Fibroblast of peridontal ligament (primary cell): ENCODE results near the gene SHC2.
"Not testable (repeated sequence)": the region's sequence is repeated elsewhere in the genome, so short reads cannot be mapped to it uniquely, and the experiment has no call there.

Experiments
- DNase-seq: peaks from one replicate; pipeline ENCODE4 v3.0.0-alpha.2; 2010; ENCODE audit errors: extremely low read depth

The SHC2 gene

DNA sequence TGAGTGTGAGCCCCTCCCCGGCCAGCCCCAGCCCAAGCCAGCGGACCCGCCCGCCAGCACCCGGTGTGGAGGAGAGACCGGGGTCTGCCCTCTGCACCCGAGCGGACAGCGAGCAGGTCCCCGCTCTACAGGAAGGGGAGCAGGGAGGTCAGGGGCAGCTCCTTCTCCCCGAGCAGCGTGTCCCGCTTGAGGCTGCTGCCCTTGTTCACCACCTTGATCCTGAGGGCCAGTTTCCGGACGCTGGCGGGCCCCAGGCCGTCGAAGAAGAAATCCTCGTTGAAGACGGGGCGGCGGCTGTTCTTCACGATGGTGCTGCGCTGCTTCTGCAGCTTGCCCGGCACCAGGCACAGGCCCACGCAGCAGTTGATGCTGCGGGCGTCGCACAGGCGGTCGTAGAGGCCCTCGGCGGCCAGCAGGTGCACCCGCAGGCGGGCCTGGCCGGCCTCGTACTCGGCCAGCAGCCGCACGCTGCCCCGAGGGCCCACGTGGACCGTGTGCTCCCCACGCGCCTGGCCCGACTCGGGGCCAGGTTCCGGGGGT, 53.8 kb downstream of the SHC2 start:
- DNase-seq = no peak

DNA sequence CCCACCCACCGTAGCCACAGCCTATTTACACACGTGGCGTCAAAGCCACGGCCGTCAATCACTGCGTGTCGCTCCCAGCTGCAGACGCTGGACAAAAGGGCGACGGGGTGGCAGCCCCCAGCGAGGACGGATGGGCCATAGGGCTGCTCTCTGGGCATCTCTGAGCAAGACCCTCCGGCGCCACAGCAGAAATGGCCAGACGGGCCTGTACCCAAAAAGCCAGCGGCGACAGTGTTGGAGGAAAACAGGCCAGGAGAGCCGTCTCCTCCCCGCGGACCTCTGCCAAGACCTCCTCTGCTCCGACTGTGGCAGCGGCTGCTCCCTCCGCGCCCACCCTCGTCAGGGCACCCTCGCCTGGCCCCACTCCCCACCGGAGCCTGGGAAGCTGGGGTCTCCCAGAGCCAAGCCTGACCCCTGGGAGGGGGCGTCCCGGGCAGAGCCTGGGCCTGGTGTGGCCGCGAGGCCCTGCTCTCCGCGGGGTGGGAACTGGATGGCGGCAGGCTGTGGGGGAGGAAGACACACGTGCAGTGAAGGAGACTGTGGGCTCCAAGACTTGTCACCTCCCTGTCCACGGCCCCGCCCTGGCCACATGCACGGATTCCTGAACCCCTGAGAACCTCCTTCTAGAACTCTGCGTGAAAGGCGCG, 54.6 kb downstream of the SHC2 start:
- no peak for DNase-seq

DNA sequence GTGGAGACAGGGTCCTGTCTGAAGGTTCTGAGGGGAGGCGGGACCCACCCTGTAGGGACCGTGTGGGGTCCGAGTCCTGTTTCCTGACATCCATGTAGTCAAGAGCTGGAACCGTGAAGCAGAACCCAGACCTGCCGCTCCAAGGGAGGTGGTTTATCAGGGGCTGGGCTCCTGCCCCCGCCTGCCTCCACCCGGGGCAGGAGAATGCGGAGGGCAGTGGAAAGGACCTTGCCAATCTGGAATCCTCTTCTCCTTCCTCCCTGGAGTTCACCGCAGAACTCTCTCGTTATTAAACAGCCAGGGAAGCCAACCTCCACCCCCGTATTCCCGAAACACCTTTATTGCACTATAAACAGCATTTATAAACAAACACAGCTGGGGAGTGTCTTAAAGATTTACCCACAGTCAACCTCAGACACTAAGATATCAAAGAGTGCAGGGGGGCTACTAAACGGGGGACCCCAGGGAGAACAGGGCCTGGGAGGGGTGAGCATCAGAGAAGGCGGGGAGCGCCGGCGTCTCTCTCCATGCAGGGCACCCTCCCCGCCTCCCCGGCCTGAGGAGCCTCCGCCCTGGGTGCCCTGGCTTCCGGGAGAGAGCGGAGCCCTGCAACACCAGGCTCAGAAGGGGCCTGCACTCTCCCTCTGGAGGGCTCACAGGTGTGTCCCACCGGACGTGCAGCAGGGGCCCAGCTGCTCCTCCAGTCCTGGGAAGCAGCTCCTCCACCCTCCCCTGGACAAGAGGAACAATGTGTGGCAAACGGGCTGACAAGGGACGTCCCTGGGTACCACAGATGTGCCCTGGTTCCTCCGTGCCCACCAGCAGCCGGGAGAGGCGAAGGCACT, 55.5 kb downstream of the SHC2 start:
- no peak for DNase-seq

DNA sequence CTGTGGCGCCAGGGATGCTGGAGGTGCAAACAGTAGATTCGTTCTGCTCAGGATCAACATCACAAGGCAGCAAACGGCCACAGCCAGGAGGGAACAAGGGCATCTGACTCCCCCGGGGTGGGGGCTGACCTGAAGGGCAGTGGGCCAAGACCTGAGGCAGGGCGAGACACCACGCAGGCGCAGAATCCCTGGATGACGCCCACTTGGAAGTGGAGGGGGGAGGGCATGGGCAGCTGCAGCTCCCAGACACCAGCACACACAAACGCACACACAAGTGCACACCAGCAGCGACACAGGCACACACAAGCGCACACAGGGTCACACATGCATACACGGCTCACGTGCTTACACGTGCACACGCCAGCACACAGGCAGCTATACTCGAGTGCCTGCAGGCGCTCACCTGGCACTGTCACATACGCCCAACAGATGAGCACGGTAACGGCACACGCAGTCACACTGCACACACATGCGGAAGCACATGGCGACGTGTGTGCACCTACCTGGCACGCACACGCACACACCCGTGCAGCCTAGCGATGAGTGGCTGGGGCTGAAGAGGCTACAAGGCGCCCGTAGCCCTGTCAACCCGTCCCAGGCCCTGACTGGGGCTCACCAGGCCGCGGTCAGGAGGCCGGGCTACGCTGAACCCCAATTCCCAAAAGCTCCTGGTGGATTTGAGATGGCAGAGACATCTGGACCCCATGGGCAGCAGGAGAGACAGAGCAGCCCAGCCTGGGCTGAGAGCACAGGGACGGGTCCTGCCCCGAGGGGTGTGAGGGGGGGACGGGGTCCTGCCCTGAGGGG, 57.4 kb downstream of the SHC2 start:
- no peak for DNase-seq

DNA sequence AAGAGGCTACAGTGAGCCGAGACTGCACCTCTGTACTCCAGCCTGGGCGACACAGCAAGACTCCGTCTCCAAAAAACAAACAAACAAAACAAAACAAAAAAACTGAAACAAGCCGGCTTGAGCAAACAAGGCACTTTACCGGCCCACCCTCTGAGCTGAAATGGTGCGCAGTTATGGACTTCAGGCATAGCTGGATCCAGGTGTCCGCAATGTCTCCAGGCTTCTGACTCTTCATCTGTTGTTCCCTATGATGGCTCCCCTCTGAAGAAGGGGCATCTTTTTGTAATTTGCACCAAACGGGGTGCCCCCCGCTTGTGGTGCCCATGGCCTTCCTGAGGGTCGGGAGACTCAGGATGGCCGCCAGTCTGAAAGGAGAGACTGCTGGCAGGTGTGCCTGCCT, 58.0 kb downstream of the SHC2 start:
- no peak for DNase-seq

DNA sequence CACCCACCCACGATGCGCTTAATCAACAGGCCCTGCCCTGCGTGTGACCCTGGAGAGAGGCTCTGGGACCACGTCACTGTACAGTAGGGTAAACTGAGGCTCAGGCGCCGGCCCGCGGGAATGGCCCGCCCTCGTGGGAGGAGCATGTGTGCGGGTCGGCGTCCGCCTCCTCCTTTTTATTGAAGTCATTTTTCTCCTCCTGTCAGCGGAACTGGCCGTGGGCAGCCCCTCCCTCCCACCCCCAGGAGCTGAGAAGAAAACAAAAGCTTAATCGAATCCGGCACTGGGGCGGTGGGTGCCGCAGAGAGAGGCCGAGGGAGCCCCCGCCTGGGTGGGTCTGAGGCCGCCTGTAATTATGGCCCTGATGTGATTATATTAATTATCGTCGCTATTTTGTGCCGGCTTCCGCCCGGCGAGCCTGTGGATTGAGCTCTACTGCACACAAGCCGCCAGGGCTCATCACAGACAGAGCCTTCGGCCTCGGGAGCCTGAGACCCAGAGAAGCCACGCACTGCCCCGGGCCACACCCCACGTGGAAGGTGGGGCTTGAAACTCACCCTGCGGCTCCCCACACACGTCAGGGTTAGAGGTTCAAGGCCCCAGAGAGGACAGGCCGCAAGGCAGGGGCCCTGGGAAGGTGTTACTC, 58.8 kb downstream of the SHC2 start:
- no peak for DNase-seq

DNA sequence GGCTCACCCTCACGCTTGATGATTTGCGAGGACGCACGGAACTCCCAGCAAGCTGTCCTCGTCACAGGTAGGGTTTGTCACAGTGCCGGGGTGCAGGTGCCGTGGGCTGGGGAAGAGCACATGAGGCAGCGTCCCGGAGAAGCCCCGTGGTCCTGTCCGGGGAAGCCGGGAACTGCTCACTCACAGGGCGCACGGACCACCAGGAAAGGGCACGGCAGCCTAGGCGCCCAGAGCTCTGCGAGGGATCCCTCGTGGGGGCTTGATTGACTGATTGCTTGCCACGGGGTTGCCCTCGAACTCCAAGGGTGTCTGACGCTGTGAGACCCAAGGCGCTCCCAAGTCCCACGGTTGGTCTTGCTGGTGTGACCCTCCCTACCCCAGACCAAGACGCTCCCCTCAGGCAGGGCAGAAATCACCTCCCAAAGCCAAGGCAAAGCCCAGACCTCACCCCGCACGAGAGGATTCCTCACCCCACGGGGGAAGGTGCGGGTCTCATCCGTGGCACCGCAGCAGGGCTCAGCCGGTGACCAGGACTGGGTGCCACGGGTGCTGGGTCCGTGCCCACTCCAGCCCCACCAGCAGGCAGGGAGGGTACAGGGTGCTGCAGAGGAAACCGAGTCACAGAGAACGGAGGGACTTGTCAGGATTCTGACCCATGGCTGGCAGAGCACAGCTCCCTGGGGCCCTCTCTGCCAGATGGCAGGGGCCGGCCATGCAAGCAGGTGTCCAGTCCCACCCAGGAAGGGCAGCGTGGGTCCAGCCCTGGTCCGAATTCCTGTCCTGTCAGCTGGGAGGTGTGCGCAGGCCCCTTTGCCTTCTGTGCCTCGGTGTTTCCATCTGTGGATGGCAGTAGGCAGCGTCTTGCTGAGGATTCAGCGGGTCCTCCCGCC, 59.6 kb downstream of the SHC2 start:
- DNase-seq = no peak

DNA sequence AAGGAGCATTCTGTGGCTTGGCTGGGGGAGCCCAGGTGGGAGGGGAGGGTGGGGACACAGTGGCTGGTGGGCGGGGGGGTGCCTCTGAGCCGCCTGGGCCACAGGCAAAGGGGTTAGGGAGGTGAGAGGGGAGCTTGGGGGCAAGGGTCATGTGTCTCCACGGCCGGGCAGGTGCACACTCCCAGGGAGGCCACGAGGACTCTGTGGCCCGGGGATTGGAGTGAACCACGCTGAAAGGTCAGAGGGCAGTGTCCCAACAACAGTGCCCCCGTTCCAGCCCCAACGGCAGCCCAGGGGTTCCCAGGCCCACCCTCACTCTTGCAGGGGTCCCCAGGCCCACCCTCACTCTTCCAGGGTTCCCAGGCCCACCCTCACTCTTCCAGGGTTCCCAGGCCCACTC, 61.5 kb downstream of the SHC2 start:
- no peak for DNase-seq

DNA sequence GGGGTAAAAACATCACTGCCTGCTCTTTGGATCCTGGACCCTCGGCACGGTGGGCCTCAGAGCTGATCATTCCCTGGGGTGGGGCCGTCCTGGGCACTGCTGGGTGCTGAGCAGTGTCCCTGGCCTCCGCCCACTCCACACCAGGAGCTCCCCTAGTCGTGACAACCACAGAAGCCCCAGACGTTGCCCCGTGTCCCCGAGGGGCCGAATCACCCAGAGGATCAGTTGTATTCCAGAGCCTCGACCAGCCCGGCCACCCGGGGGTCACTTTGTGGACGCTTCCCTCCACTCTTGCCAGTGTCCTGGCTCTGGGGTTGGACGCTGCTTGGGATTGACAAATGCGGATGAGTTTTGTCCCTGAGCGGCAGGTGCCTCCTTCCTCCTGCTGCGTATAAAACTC, 62.1 kb downstream of the SHC2 start:
- no peak for DNase-seq

DNA sequence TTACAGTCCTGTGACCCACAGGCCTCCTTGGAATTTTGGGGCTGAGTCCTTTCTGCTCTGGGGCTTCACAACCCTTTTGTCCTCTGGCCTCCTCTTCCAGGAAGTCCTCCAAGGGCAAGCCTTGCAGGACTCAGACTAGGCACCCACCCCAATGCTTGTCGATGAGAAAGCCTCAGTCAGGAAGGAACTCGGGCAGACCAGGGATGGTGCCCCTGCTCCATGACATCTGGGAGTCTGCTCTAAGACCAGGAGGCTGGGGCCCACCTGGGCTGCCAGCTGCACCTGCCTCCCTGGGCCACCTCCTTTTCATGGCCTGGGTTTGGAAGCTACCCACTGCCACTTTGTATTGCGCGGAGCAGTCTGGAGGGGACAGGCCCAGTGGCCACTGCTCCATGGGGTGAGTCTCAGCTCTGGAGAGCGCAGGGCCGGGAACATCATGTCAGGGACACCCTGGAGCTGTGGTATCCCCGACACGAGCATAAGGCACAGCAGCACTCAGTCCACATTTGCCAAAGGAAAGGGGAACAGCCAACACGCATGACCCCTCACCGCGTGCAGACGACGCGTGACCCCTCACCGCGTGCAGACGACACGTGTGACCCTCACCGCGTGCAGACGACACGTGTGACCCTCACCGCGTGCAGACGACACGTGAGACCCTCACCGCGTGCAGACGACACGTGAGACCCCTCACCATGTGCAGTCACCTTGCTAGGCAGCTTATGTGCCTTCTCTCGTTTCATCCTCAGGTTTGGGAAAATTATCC, 62.7 kb downstream of the SHC2 start:
- DNase-seq = no peak

DNA sequence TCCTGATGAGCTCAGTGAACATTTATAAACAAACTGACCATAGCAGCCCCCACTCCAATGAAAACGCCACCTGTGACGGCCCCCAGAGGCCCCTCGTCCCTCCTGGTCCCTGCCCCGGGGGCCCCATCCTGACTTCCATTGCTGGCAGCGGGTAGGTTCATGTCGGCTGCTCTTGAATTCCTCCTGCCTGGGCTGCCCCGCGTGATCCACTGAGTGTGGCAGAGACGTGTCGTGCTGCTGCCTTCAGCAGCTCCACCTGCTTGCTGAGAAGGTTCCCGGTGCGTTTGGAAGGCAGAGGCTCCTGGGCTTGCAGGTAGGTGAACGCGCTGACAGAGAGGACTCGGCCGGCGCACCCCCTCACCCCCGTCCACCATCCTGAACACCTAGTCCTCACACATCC, 63.5 kb downstream of the SHC2 start:
- DNase-seq = no peak

DNA sequence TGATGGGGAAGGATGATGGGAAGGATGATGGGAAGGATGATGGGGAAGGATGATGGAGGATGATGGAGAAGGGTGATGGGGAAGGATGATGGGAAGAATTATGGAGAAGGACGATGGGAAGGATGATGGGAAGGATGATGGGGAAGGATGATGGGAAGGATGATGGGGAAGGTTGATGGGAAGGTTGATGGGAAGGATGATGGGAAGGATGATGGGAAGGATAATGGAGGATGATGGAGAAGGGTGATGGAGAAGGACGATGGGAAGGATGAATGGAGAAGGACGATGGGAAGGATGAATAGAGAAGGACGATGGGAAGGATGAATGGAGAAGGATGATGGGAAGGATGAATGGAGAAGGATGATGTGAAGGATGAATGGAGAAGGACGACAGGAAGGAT, 65.4 kb downstream of the SHC2 start:
- no peak for DNase-seq

DNA sequence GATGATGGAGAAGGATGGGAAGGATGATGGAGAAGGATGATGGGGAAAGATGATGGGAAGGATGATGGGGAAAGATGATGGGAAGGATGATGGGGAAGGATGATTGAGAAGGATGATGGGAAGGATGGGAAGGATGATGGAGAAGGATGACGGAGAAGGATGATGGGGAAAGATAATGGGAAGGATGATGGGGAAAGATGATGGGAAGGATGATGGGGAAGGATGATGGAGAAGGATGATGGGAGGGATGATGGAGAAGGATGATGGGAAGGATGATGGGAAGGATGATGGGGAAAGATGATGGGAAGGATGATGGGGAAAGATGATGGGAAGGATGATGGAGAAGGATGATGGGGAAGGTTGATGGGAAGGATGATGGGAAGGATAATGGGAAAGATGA, 66.0 kb downstream of the SHC2 start:
- DNase-seq = not testable (repeated sequence)

DNA sequence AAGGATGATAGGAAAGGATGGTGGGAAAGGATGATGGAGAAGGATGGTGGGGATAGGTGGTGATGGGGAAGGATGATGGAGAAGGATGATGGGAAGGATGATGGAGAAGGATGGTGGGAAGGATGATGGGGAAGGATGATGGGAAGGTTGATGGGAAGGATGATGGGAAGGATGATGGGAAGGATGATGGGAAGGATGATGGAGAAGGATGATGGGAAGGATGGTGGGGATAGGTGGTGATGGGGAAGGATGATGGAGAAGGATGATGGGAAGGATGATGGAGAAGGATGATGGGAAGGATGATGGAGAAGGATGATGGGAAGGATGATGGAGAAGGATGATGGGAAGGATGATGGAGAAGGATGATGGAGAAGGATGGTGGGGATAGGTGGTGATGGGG, 67.3 kb downstream of the SHC2 start:
- not testable (repeated sequence) for DNase-seq

DNA sequence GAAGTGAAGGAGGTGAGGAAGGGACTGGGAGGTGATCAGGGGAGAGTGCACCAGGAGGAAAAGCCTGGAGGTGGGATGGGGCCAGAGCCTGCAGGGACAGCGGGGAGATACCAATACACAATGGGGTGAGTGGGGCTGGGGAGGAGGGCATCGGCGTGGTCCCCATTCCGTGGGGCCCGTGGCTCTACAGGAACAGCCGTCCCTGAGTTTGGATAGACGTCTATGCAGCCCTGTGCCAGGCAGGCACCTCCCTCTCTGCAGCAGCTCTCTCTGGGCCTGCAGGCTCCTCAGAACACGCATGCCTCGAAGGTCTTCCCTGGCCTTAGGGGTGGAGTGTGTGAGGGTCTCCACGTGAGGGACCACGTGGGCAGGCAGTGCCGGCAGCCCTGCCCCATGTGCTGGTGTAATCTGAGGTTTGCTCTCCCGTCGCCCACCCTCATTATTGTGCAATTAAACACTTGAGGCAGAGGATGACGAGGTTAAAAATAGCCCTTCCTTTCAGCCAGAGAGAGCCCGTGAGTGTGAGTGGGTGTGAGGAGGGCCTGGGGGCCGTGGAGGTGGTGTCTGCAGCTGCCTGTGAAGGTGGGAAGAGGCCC, 68.4 kb downstream of the SHC2 start:
- DNase-seq = no peak

DNA sequence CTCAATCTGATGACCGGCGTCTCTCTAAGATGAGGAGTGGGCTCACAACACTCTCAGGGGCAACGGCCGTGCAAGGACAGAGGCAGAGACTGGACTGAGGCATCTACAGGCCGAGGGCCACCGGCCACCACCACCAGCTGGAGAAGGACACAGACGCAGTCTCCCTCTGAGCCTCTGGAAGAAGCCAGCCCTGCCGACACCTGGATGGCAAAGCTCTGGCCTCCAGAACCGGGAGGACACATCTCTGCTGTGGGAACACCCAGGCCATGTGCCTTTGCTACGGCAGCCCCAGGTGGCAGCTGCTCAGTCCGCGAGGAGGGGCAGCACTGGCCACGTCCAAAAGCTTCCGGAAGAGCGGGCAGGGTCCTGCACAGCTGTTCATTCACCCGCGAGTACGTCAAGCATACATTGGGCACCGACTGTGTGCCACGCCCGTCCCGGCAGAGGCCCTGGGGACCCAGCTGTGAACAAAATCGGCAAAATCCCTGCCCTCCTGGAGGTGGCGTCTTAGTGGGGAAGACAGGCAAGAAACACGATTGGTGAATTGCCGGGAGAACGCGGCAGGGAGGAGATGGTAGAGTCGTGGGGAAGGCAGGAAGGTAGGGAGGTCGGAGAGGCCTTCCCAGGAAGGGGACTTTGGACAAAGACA, 69.0 kb downstream of the SHC2 start:
- DNase-seq = no peak

DNA sequence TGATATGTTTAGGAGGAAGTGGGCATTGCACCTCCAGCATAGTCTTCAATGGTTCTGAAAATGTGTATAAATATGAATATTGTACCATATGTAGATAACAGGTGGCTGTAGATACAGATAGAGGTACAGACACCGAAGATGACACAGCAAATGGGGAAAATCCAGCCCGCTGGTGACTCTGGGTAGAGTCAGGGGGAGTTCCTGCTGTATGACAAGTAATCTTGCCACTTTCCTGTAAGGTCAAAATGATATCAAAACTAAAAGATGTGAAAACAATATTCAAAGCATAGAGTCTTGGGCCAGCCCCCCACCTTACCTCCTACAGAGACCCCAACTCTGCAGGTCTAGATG, 69.7 kb downstream of the SHC2 start:
- DNase-seq = no peak

DNA sequence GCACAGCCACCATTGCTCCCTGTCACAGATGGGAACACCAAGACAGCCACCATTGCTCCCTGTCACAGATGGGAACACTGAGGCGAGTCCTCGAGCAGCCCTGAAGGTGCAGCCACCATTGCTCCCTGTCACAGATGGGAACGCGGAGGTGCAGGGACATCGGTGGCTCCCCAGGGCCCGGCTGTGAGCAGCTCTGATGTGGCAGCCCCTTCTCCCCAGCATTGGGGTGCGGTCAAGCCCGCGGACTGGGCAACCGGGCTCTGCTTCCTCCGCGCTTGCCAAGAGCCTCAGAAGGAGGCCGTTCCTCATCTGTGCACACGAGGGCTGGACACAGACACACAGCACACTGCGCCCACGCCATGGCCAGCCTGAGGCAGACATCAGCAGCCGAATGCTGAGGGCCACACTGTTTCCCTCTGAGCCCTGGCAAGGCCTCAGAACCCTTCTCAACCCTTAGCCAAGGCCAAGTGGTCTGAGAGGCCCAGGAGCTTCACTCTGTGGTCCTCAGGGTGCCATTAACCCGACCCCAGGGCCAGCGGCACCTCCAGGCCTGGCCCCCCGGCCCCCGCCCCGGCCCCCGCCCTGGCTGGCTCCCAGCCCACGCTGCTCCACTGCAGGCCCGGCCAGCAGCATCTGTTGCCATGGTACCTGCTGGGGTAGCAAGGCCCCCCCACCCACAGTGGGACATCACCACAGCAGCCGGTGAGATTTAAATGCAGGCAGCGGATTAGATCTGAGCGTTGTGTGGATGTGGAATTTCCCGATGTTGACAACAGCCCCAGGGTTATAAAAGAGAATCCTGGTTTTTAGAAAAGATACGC, 70.2 kb downstream of the SHC2 start:
- DNase-seq = no peak

DNA sequence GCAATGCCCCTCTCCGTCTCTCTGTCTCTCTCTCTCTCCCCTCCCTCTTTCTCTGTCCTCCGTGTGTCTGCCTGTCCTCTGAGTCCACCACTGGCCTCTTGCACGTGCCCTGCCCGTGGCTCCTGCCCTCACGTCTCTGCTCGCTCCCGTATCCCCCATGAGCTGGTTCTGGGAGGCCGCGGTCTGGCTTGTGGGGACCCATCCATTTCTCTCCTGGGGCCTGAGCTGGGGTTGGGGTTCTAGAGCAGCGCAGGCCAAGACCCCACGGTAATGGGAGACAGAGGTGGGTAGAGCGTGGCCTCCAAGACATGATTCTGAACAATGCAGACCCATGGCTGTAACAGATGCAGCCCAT, 70.9 kb downstream of the SHC2 start:
- DNase-seq = no peak
